ENCODE data around the gene USP40.

USP40 gene

GRCh38 chr2:233455491-233455890 lies 111.1 kb downstream of the USP40 start:
- Mint-ChIP-seq H3K4me1 (ENCODE audit: low read depth) (no peaks in the 10 kb centered on the region), H3K27ac (no peak overlapping the region), H3K27me3 (no peaks in the 10 kb centered on the region), H3K9me3 (no peaks in the 10 kb centered on the region), H3K4me3 (no peak overlapping the region), H3K36me3 (ENCODE audit: low read depth) (peaks cover 66% of the 10 kb centered on the region)

DNA sequence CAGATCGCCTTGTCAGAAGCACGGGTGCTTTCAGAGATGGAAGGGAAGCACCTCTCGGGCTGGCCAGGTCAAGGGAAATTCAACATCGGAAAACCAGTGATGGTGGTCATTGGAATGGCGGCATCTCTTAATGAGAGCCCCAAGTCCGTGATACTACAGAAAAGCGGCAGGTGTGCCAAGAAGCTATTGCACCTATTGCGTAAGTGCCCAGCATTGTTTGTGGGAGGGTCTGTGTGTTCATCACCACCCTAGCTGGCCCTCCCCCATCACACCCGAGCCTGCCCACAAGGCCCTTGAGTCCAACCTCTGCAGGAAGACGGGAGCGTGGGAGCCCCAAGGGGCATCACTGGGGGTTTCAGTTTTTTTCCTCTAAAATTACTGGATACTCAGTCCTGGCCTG lies 111.6 kb downstream of the USP40 start:
- no peak overlapping the region for H3K4me3 Mint-ChIP-seq
- H3K36me3 Mint-ChIP-seq (ENCODE audit: low read depth): peaks cover 64% of the 10 kb centered on the region
- H3K9me3 Mint-ChIP-seq: no peaks in the 10 kb centered on the region
- H3K27me3 Mint-ChIP-seq: no peaks in the 10 kb centered on the region
- H3K4me1 Mint-ChIP-seq (ENCODE audit: low read depth): no peaks in the 10 kb centered on the region
- no peak overlapping the region for H3K27ac Mint-ChIP-seq

- H3K27me3 Mint-ChIP-seq: no peaks in the 10 kb centered on the region
- H3K36me3 Mint-ChIP-seq (ENCODE audit: low read depth): peaks cover 60% of the 10 kb centered on the region
- no peak overlapping the region for H3K27ac Mint-ChIP-seq
These were observed 112.7 kb downstream of the USP40 start for GRCh38 chr2:233453916-233454315.

GRCh38 chr2:233453111-233453915 lies 113.3 kb downstream of the USP40 start:
- Mint-ChIP-seq H3K36me3 (ENCODE audit: low read depth) (peaks cover 66% of the 10 kb centered on the region), H3K4me3 (no peak overlapping the region), H3K27ac (no peak overlapping the region), H3K9me3 (no peaks in the 10 kb centered on the region), H3K27me3 (no peaks in the 10 kb centered on the region), H3K4me1 (ENCODE audit: low read depth) (no peaks in the 10 kb centered on the region)

More at GRCh38 chr2:233453916-233454315, 112.7 kb downstream of the USP40 start:
- Mint-ChIP-seq H3K4me3 (no peak overlapping the region), H3K9me3 (no peaks in the 10 kb centered on the region), H3K4me1 (ENCODE audit: low read depth) (no peaks in the 10 kb centered on the region)

GRCh38 chr2:233451950-233452349 lies 114.6 kb downstream of the USP40 start:
- no peaks in the 10 kb centered on the region for H3K9me3 Mint-ChIP-seq
- H3K27ac Mint-ChIP-seq: no peak overlapping the region
- peaks cover 66% of the 10 kb centered on the region for H3K36me3 Mint-ChIP-seq (ENCODE audit: low read depth)
- no peaks in the 10 kb centered on the region for H3K27me3 Mint-ChIP-seq
- H3K4me1 Mint-ChIP-seq (ENCODE audit: low read depth): no peaks in the 10 kb centered on the region
- no peak overlapping the region for H3K4me3 Mint-ChIP-seq

- Mint-ChIP-seq H3K9me3 (no peaks in the 10 kb centered on the region), H3K27me3 (no peaks in the 10 kb centered on the region), H3K27ac (no peak overlapping the region), H3K36me3 (ENCODE audit: low read depth) (peaks cover 69% of the 10 kb centered on the region), H3K4me3 (no peak overlapping the region), H3K4me1 (ENCODE audit: low read depth) (no peaks in the 10 kb centered on the region)
These were observed 115.6 kb downstream of the USP40 start for GRCh38 chr2:233450864-233451575.

GRCh38 chr2:233449921-233450863 lies 116.4 kb downstream of the USP40 start:
- Mint-ChIP-seq H3K27ac (no peak overlapping the region), H3K4me1 (ENCODE audit: low read depth) (no peaks in the 10 kb centered on the region), H3K4me3 (no peak overlapping the region), H3K36me3 (ENCODE audit: low read depth) (peaks cover 69% of the 10 kb centered on the region), H3K27me3 (no peaks in the 10 kb centered on the region), H3K9me3 (no peaks in the 10 kb centered on the region)

DNA sequence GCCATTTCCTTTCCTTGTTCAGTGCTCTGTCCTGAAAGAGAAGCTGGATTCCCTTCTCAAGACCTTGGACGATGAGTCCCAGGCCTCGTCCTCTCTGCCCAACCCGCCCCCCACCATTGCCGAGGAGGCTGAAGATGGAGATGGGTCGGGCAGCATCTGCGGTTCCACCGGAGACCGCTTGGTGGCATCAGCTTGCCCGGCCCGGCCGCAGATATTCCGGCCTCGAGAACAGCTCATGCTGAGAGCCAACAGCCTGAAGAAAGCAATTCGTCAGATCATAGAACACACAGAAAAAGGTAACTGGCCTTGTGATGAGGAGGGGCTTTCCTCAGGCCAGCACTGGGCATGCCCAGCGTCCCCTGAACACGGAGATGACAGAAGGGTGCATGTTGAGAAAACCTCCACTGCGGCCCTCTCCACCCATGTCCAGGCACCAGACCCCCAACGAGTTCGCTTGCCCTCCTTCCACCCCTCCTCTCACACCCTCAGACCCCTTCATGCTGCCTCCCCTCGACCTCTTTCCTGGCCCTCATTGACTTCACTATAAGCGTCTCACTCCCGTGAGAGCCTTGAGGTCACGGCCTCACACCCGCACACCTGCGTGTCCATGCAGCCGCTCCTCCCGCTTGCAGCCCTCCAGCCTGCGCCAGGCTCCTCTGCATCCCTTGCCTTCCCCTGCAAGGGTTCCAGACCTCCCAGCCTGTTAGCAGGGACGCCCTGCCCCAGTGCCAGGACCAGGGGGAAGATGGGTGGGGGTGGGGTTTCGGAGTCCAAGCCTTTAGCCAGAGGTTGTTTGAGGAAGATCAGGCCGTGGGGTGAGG lies 117.3 kb downstream of the USP40 start:
- Mint-ChIP-seq H3K36me3 (ENCODE audit: low read depth) (peaks cover 70% of the 10 kb centered on the region), H3K9me3 (no peaks in the 10 kb centered on the region), H3K27ac (no peak overlapping the region), H3K4me3 (no peak overlapping the region), H3K4me1 (ENCODE audit: low read depth) (no peaks in the 10 kb centered on the region), H3K27me3 (no peaks in the 10 kb centered on the region)

DNA sequence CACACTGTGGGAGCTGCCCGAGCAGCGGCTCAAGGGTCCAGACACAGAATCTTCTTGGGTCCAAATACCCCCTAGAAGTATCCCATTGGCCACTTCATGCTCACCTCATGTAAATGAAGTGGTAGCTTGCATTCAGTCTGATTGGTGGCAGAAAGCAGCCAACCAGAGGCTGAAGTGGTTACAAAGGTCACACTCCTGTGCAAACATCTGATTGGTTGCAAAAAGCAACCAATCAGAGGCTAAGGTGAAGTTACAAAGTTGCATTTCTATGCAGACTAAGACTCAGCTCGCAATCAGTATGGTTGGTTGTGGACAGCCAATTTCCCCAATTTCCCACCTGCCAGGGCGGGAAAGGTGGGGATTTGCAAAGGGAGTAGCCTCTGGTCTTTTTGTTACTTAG lies 118.0 kb downstream of the USP40 start:
- H3K27me3 Mint-ChIP-seq: no peaks in the 10 kb centered on the region
- peaks cover 70% of the 10 kb centered on the region for H3K36me3 Mint-ChIP-seq (ENCODE audit: low read depth)
- peaks cover under 1% of the 10 kb centered on the region for H3K4me1 Mint-ChIP-seq (ENCODE audit: low read depth)
- H3K27ac Mint-ChIP-seq: no peak overlapping the region
- H3K9me3 Mint-ChIP-seq: no peaks in the 10 kb centered on the region
- H3K4me3 Mint-ChIP-seq: no peak overlapping the region

- Mint-ChIP-seq H3K4me3 (no peak overlapping the region), H3K27ac (no peak overlapping the region), H3K36me3 (ENCODE audit: low read depth) (peaks cover 71% of the 10 kb centered on the region), H3K27me3 (no peaks in the 10 kb centered on the region), H3K4me1 (ENCODE audit: low read depth) (peaks cover 5% of the 10 kb centered on the region), H3K9me3 (no peaks in the 10 kb centered on the region)
These were observed 118.4 kb downstream of the USP40 start for GRCh38 chr2:233448220-233448559.

GRCh38 chr2:233447506-233448219 lies 118.9 kb downstream of the USP40 start:
- H3K36me3 Mint-ChIP-seq (ENCODE audit: low read depth): peaks cover 74% of the 10 kb centered on the region
- H3K4me3 Mint-ChIP-seq: no peak overlapping the region
- peaks cover 9% of the 10 kb centered on the region for H3K4me1 Mint-ChIP-seq (ENCODE audit: low read depth)
- H3K27me3 Mint-ChIP-seq: no peaks in the 10 kb centered on the region
- H3K9me3 Mint-ChIP-seq: no peaks in the 10 kb centered on the region
- no peak overlapping the region for H3K27ac Mint-ChIP-seq

- Mint-ChIP-seq H3K9me3 (no peaks in the 10 kb centered on the region), H3K4me3 (no peak overlapping the region), H3K4me1 (ENCODE audit: low read depth) (peaks cover 12% of the 10 kb centered on the region), H3K27me3 (no peaks in the 10 kb centered on the region), H3K36me3 (ENCODE audit: low read depth) (peaks cover 68% of the 10 kb centered on the region), H3K27ac (no peak overlapping the region)
These were observed 119.8 kb downstream of the USP40 start for GRCh38 chr2:233446606-233447305.

- no peak overlapping the region for H3K4me3 Mint-ChIP-seq
- H3K9me3 Mint-ChIP-seq: no peaks in the 10 kb centered on the region
- H3K4me1 Mint-ChIP-seq (ENCODE audit: low read depth): peaks cover 12% of the 10 kb centered on the region
- no peak overlapping the region for H3K27ac Mint-ChIP-seq
- peaks cover 68% of the 10 kb centered on the region for H3K36me3 Mint-ChIP-seq (ENCODE audit: low read depth)
- H3K27me3 Mint-ChIP-seq: no peaks in the 10 kb centered on the region
These were observed 120.5 kb downstream of the USP40 start for GRCh38 chr2:233446121-233446520.

Data from stimulated activated naive CD8-positive, alpha-beta T cell treated with anti-CD3 and anti-CD28 coated beads, Interleukin-15, Interleukin-2, amounts not matched to agents 100 ng/mL and 50 ng/mL, for 24 hours (primary cell).